ENCODE results near the gene KRTAP5-6.

Gene KRTAP5-6

DNA sequence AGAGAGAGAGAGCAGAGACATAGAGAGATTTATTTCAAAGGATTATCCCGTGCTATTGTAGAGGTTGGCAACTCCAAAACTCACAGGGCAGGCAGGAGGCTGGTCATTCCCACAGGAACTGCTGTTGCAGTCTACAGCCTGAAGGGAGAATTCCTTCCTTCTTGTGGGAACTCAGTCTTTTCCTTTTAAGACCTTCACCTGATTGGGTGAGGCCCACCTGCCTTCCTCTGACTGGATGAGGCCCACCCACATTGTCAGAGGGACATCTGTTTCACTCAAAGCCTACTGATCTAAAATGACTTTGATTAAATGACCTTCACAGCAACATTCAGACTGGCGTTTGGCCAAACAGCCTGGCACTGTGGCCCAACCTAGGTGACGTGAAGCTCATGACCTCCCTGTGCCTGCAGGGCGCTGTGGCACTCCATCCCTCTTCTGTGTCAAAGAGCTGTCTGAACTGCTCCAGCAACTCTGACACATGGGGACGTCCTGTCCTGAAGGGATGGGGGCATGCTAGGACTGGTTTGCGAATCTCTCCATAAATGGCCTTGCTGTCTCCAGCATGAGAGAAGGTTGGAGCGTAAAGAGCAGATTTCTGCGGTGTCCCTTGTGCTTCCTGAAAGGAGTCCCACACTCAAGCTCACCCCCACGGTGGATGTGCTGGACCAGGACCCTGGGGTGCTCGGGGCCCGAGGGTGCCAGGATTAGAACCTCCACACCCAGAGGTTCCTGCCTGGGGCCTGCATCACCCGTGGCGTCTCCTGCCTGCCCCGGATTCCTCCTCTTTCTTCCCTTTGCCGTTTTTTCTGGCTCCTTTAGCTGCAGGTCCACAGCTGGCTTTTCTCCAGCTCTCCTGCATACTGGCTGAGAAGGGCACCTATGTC lies 46.7 kb upstream of the KRTAP5-6 start:
- H3K27me3 ChIP-seq (ENCODE audit: insufficient read depth, low read length) = no peaks in the 10 kb centered on the region
- H3K4me1 ChIP-seq (ENCODE audit: control insufficient read depth in 1 of 2, insufficient read depth in 2 of 2, low read length in 2 of 2) = no peaks in the 10 kb centered on the region
- H3K4me2 ChIP-seq (ENCODE audit: low read length) = no peak overlapping the region
- H3K27ac ChIP-seq (ENCODE audit: low read depth, low read length) = no peak overlapping the region
- no peak overlapping the region for H3K9ac ChIP-seq (ENCODE audit: low read length)
- peaks cover 1% of the 10 kb centered on the region for H3K9me3 ChIP-seq (ENCODE audit: insufficient read depth, low read depth, low read length)
- DNase-seq = no peak
- no peak overlapping the region for H3K23ac ChIP-seq (ENCODE audit: low read length)
- no peak overlapping the region for H3K4ac ChIP-seq (ENCODE audit: low read depth, low read length)
- H3K18ac ChIP-seq (ENCODE audit: low read length) = no peak overlapping the region
- H4K8ac ChIP-seq (ENCODE audit: low read depth, low read length) = no peak overlapping the region
- H3K79me2 ChIP-seq (ENCODE audit: control insufficient read depth, insufficient read depth, low read length, poor library complexity) = no peaks in the 10 kb centered on the region
- H3K14ac ChIP-seq (ENCODE audit: low read length) = no peak overlapping the region
- no peak overlapping the region for H2BK120ac ChIP-seq (ENCODE audit: insufficient read depth, low read length, poor library complexity)
- no peak overlapping the region for H2BK12ac ChIP-seq (ENCODE audit: low read length)
- no peak overlapping the region for H4K91ac ChIP-seq (ENCODE audit: low read depth, low read length)
- H3K4me3 ChIP-seq (ENCODE audit: low read depth, low read length) = no peak overlapping the region
- no peak overlapping the region for H2AK5ac ChIP-seq (ENCODE audit: low read length)
- no peaks in the 10 kb centered on the region for H3K36me3 ChIP-seq (ENCODE audit: control insufficient read depth in 1 of 2, insufficient read depth in 2 of 2, low read length in 2 of 2)
- no peak overlapping the region for H2AFZ ChIP-seq (ENCODE audit: insufficient read depth, low read length, poor library complexity)
- no peak overlapping the region for H4K12ac ChIP-seq (ENCODE audit: low read depth, low read length)
- H2BK5ac ChIP-seq (ENCODE audit: low read depth, low read length, poor library complexity) = no peak overlapping the region
- WGBS (ENCODE audit: extremely low coverage, insufficient coverage, insufficient read length) = no CpG with 5 or more reads among the region's 15 CpGs
- H3K79me1 ChIP-seq (ENCODE audit: low read length) = no peaks in the 10 kb centered on the region

DNA sequence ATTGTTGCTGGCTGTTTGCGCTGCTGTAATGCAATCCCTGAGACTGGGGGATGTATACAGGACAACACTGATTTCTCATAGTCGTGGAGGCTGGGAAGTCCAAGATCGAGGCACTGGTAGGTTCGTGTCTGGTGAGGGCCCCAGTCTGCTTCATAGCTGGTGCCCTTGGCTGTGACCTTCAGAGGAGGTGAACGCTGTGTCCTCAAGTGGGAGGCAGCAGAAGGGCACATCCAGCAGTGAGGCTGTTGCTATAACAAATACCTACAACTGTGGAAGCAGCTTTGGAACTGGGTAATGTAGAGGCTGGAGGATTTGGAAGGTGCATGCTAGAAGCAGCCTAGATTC lies 46.1 kb upstream of the KRTAP5-6 start:
- H3K27me3 ChIP-seq (ENCODE audit: insufficient read depth, low read length) = no peaks in the 10 kb centered on the region
- no peak overlapping the region for H3K23ac ChIP-seq (ENCODE audit: low read length)
- H3K18ac ChIP-seq (ENCODE audit: low read length) = no peak overlapping the region
- H3K14ac ChIP-seq (ENCODE audit: low read length) = no peak overlapping the region
- no peaks in the 10 kb centered on the region for H3K79me2 ChIP-seq (ENCODE audit: control insufficient read depth, insufficient read depth, low read length, poor library complexity)
- no peak overlapping the region for H3K4me3 ChIP-seq (ENCODE audit: low read depth, low read length)
- no peak overlapping the region for H3K4me2 ChIP-seq (ENCODE audit: low read length)
- no peaks in the 10 kb centered on the region for H3K79me1 ChIP-seq (ENCODE audit: low read length)
- H3K9ac ChIP-seq (ENCODE audit: low read length) = no peak overlapping the region
- H4K91ac ChIP-seq (ENCODE audit: low read depth, low read length) = no peak overlapping the region
- no peak overlapping the region for H3K27ac ChIP-seq (ENCODE audit: low read depth, low read length)
- H2AFZ ChIP-seq (ENCODE audit: insufficient read depth, low read length, poor library complexity) = no peak overlapping the region
- no peak for DNase-seq
- no peak overlapping the region for H2BK120ac ChIP-seq (ENCODE audit: insufficient read depth, low read length, poor library complexity)
- peaks cover 1% of the 10 kb centered on the region for H3K9me3 ChIP-seq (ENCODE audit: insufficient read depth, low read depth, low read length)
- no peak overlapping the region for H3K4ac ChIP-seq (ENCODE audit: low read depth, low read length)
- H3K4me1 ChIP-seq (ENCODE audit: control insufficient read depth in 1 of 2, insufficient read depth in 2 of 2, low read length in 2 of 2) = no peaks in the 10 kb centered on the region
- no peak overlapping the region for H2BK12ac ChIP-seq (ENCODE audit: low read length)
- no peak overlapping the region for H4K8ac ChIP-seq (ENCODE audit: low read depth, low read length)
- H2AK5ac ChIP-seq (ENCODE audit: low read length) = no peak overlapping the region
- no peak overlapping the region for H4K12ac ChIP-seq (ENCODE audit: low read depth, low read length)
- WGBS (ENCODE audit: extremely low coverage, insufficient coverage, insufficient read length) = no CpG with 5 or more reads among the region's 5 CpGs
- H3K36me3 ChIP-seq (ENCODE audit: control insufficient read depth in 1 of 2, insufficient read depth in 2 of 2, low read length in 2 of 2) = no peaks in the 10 kb centered on the region
- no peak overlapping the region for H2BK5ac ChIP-seq (ENCODE audit: low read depth, low read length, poor library complexity)

DNA sequence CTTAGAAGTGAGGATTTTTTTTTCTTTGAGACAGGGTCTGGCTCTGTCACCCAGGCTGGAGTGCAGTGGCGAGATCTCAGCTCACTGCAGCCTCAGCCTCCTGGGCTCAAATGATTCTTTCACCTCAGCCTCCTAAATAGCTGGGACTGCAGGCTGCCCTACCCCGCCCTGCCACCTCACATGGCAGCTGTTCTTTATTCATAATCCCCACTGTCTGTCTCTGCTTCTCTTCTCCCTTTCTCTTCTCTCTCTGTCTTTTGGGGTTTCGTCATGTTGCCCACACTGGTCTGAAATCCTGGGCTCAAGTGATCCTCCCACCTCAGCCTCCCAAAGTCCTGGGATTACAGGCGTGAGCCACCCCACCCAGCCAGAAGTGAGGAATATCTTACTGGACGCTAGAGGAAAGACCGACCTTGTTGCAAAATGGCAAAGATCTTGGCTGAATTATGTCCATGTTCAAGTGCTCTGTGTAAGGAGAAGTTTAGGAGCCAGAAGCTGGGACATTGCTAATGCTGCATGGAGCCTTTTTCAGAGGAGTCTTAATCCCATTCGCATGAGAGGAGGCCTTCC lies 45.5 kb upstream of the KRTAP5-6 start:
- H2BK120ac ChIP-seq (ENCODE audit: insufficient read depth, low read length, poor library complexity) = no peak overlapping the region
- H4K91ac ChIP-seq (ENCODE audit: low read depth, low read length) = no peak overlapping the region
- no peak overlapping the region for H2AK5ac ChIP-seq (ENCODE audit: low read length)
- H3K9me3 ChIP-seq (ENCODE audit: insufficient read depth, low read depth, low read length) = peaks cover 1% of the 10 kb centered on the region
- no peaks in the 10 kb centered on the region for H3K36me3 ChIP-seq (ENCODE audit: control insufficient read depth in 1 of 2, insufficient read depth in 2 of 2, low read length in 2 of 2)
- H3K79me2 ChIP-seq (ENCODE audit: control insufficient read depth, insufficient read depth, low read length, poor library complexity) = no peaks in the 10 kb centered on the region
- H3K23ac ChIP-seq (ENCODE audit: low read length) = no peak overlapping the region
- DNase-seq = no peak
- H3K79me1 ChIP-seq (ENCODE audit: low read length) = no peaks in the 10 kb centered on the region
- no peak overlapping the region for H3K4me2 ChIP-seq (ENCODE audit: low read length)
- H3K4me3 ChIP-seq (ENCODE audit: low read depth, low read length) = no peak overlapping the region
- no peak overlapping the region for H4K8ac ChIP-seq (ENCODE audit: low read depth, low read length)
- no peak overlapping the region for H3K9ac ChIP-seq (ENCODE audit: low read length)
- H3K4ac ChIP-seq (ENCODE audit: low read depth, low read length) = no peak overlapping the region
- H2AFZ ChIP-seq (ENCODE audit: insufficient read depth, low read length, poor library complexity) = no peak overlapping the region
- no peak overlapping the region for H4K12ac ChIP-seq (ENCODE audit: low read depth, low read length)
- no peak overlapping the region for H2BK12ac ChIP-seq (ENCODE audit: low read length)
- WGBS (ENCODE audit: extremely low coverage, insufficient coverage, insufficient read length) = no CpG with 5 or more reads among the region's 7 CpGs
- H3K18ac ChIP-seq (ENCODE audit: low read length) = no peak overlapping the region
- no peak overlapping the region for H2BK5ac ChIP-seq (ENCODE audit: low read depth, low read length, poor library complexity)
- H3K14ac ChIP-seq (ENCODE audit: low read length) = no peak overlapping the region
- H3K27ac ChIP-seq (ENCODE audit: low read depth, low read length) = no peak overlapping the region
- H3K4me1 ChIP-seq (ENCODE audit: control insufficient read depth in 1 of 2, insufficient read depth in 2 of 2, low read length in 2 of 2) = no peaks in the 10 kb centered on the region
- H3K27me3 ChIP-seq (ENCODE audit: insufficient read depth, low read length) = no peaks in the 10 kb centered on the region

DNA sequence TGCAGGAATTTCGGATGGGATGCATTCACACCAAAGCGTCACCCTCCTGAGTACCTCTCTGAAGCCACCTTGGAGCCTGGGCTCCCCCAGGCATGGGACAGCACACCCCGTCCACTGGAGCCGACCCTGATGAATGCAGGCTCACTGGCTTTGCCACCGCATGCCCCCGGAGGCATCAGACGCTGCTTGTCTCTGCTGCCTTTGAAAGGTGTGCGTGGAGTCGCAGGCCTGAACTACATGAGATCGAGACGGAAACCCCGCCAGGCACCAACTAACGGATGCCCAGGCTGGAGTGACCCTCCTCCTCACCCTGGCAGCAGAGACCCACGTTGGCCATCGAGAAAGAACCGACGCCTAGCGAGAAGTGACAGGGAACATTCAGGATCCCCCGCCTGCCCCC lies 45.0 kb upstream of the KRTAP5-6 start:
- no peak overlapping the region for H2BK5ac ChIP-seq (ENCODE audit: low read depth, low read length, poor library complexity)
- H3K18ac ChIP-seq (ENCODE audit: low read length) = no peak overlapping the region
- no peak overlapping the region for H4K91ac ChIP-seq (ENCODE audit: low read depth, low read length)
- H3K4me1 ChIP-seq (ENCODE audit: control insufficient read depth in 1 of 2, insufficient read depth in 2 of 2, low read length in 2 of 2) = no peaks in the 10 kb centered on the region
- no CpG with 5 or more reads among the region's 19 CpGs for WGBS (ENCODE audit: extremely low coverage, insufficient coverage, insufficient read length)
- H3K4ac ChIP-seq (ENCODE audit: low read depth, low read length) = no peak overlapping the region
- no peaks in the 10 kb centered on the region for H3K27me3 ChIP-seq (ENCODE audit: insufficient read depth, low read length)
- no peak overlapping the region for H4K12ac ChIP-seq (ENCODE audit: low read depth, low read length)
- H3K27ac ChIP-seq (ENCODE audit: low read depth, low read length) = no peak overlapping the region
- no peaks in the 10 kb centered on the region for H3K79me2 ChIP-seq (ENCODE audit: control insufficient read depth, insufficient read depth, low read length, poor library complexity)
- H3K36me3 ChIP-seq (ENCODE audit: control insufficient read depth in 1 of 2, insufficient read depth in 2 of 2, low read length in 2 of 2) = no peaks in the 10 kb centered on the region
- H3K9ac ChIP-seq (ENCODE audit: low read length) = no peak overlapping the region
- no peaks in the 10 kb centered on the region for H3K79me1 ChIP-seq (ENCODE audit: low read length)
- H3K4me2 ChIP-seq (ENCODE audit: low read length) = no peak overlapping the region
- H3K14ac ChIP-seq (ENCODE audit: low read length) = no peak overlapping the region
- H3K4me3 ChIP-seq (ENCODE audit: low read depth, low read length) = no peak overlapping the region
- no peak overlapping the region for H3K23ac ChIP-seq (ENCODE audit: low read length)
- no peak overlapping the region for H4K8ac ChIP-seq (ENCODE audit: low read depth, low read length)
- H2BK12ac ChIP-seq (ENCODE audit: low read length) = no peak overlapping the region
- H2AFZ ChIP-seq (ENCODE audit: insufficient read depth, low read length, poor library complexity) = no peak overlapping the region
- H2BK120ac ChIP-seq (ENCODE audit: insufficient read depth, low read length, poor library complexity) = no peak overlapping the region
- no peak for DNase-seq
- peaks cover 1% of the 10 kb centered on the region for H3K9me3 ChIP-seq (ENCODE audit: insufficient read depth, low read depth, low read length)
- H2AK5ac ChIP-seq (ENCODE audit: low read length) = no peak overlapping the region
